ENCODE data around the gene MEGF11. TPM values are rescaled to one million over a fixed set of nuclear protein-coding genes. Genes with fewer than 3 reads are reported as not detected.

MEGF11 gene
- total RNA-seq, 1 experiment from 2014 or later: 0.09 TPM

DNA sequence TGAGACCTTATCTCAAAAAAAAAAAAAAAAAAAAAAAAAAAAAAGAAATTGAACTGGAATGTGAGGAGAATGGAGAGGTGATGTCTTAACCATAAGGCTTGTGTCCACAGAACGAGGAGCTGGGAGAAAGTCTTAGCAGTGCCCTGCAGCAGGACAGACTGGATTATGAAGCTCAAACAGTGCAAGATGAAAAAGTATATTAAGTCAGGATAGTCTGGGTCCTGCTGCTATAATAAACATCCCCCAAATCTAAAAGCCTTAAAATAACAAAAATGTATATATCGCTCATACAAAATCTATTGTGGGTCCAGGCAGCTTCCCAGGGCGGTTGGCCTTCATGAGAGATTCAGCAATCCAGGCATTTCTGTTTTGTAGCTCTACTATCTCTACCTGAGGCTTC, 208.7 kb downstream of the MEGF11 start:
- no TSS peak for BruUV-seq (replicated peaks)
- Mint-ChIP-seq H3K36me3 (ENCODE audit: insufficient read depth, unreplicated experiment) (peaks cover 4% of the 10 kb centered on the region), H3K27me3 (ENCODE audit: insufficient read depth, unreplicated experiment) (peaks cover 24% of the 10 kb centered on the region), H3K4me1 (ENCODE audit: insufficient read depth, unreplicated experiment) (no peaks in the 10 kb centered on the region), H3K9me3 (ENCODE audit: unreplicated experiment) (no peaks in the 10 kb centered on the region), H3K4me3 (ENCODE audit: unreplicated experiment) (no peak overlapping the region), H3K27ac (ENCODE audit: low read depth, unreplicated experiment) (no peak overlapping the region)
- TF ChIP-seq, protein P1, sequence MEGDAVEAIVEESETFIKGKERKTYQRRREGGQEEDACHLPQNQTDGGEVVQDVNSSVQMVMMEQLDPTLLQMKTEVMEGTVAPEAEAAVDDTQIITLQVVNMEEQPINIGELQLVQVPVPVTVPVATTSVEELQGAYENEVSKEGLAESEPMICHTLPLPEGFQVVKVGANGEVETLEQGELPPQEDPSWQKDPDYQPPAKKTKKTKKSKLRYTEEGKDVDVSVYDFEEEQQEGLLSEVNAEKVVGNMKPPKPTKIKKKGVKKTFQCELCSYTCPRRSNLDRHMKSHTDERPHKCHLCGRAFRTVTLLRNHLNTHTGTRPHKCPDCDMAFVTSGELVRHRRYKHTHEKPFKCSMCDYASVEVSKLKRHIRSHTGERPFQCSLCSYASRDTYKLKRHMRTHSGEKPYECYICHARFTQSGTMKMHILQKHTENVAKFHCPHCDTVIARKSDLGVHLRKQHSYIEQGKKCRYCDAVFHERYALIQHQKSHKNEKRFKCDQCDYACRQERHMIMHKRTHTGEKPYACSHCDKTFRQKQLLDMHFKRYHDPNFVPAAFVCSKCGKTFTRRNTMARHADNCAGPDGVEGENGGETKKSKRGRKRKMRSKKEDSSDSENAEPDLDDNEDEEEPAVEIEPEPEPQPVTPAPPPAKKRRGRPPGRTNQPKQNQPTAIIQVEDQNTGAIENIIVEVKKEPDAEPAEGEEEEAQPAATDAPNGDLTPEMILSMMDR (IDR thresholded peaks at IDR 0.05; ENCODE audit: unreplicated experiment): no peak
- POLR2A ChIA-PET: no interaction called here
- no peak for DNase-seq (ENCODE audit: unreplicated experiment)
- CTCF ChIA-PET: no interaction called here
- intact Hi-C loops (cut with micrococcal nuclease): no loop called here

GRCh38 chr15:66043264-66043663, 210.3 kb downstream of the MEGF11 start:
- no peak for DNase-seq (ENCODE audit: unreplicated experiment)
- Mint-ChIP-seq H3K4me1 (ENCODE audit: insufficient read depth, unreplicated experiment) (peaks cover 6% of the 10 kb centered on the region), H3K27ac (ENCODE audit: low read depth, unreplicated experiment) (no peak overlapping the region), H3K4me3 (ENCODE audit: unreplicated experiment) (no peak overlapping the region), H3K9me3 (ENCODE audit: unreplicated experiment) (no peaks in the 10 kb centered on the region), H3K36me3 (ENCODE audit: insufficient read depth, unreplicated experiment) (peaks cover 4% of the 10 kb centered on the region), H3K27me3 (ENCODE audit: insufficient read depth, unreplicated experiment) (peaks cover 38% of the 10 kb centered on the region)
- BruUV-seq (replicated peaks): no TSS peak
- TF ChIP-seq, protein P1 (IDR thresholded peaks at IDR 0.05; ENCODE audit: unreplicated experiment): no peak
- ChIA-PET CTCF (interaction anchor here (0.6 kb wide), 1 partner anchor 1030 kb away, joined by 3 read pairs; no protein-coding TSS in a partner anchor), POLR2A (no interaction called here)
- intact Hi-C loops (cut with micrococcal nuclease): no loop called here

GRCh38 chr15:66042624-66043023, 210.9 kb downstream of the MEGF11 start:
- no TSS peak for BruUV-seq (replicated peaks)
- TF ChIP-seq, protein P1 (IDR thresholded peaks at IDR 0.05; ENCODE audit: unreplicated experiment): no peak
- H3K27ac Mint-ChIP-seq (ENCODE audit: low read depth, unreplicated experiment): no peak overlapping the region
- ChIA-PET POLR2A (no interaction called here), CTCF (interaction anchor here (0.6 kb wide), 1 partner anchor 105 kb away, joined by 4 read pairs; no protein-coding TSS in a partner anchor)
- H3K4me3 Mint-ChIP-seq (ENCODE audit: unreplicated experiment): no peak overlapping the region
- DNase-seq (ENCODE audit: unreplicated experiment): no peak
- peaks cover 4% of the 10 kb centered on the region for H3K36me3 Mint-ChIP-seq (ENCODE audit: insufficient read depth, unreplicated experiment)
- peaks cover 44% of the 10 kb centered on the region for H3K27me3 Mint-ChIP-seq (ENCODE audit: insufficient read depth, unreplicated experiment)
- no peaks in the 10 kb centered on the region for H3K9me3 Mint-ChIP-seq (ENCODE audit: unreplicated experiment)
- peaks cover 6% of the 10 kb centered on the region for H3K4me1 Mint-ChIP-seq (ENCODE audit: insufficient read depth, unreplicated experiment)
- intact Hi-C loops (cut with micrococcal nuclease): no loop called here

DNA sequence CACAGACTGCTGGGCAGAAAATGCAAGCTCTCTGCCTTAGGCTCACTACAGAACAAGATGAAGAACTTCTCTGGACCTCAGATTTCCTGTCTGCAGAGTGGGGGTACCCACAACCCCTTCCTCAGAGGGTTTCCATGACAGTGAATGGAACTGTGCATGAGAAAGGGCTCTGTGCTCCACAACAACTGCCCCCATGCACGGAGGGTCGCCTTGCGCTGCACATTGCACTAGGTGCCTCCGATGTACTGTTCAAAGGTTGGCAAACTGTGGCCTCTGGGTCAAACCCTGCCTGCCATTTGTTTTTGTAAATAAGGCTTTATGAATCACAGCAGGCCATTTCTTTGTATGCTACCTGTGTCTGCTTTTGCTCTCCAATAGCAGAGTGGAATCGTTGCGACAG, 212.3 kb downstream of the MEGF11 start:
- no peak for DNase-seq (ENCODE audit: unreplicated experiment)
- no peaks in the 10 kb centered on the region for H3K9me3 Mint-ChIP-seq (ENCODE audit: unreplicated experiment)
- H3K4me1 Mint-ChIP-seq (ENCODE audit: insufficient read depth, unreplicated experiment): peaks cover 6% of the 10 kb centered on the region
- intact Hi-C loops (cut with micrococcal nuclease): no loop called here
- BruUV-seq (replicated peaks): no TSS peak
- CTCF ChIA-PET: no interaction called here
- H3K27me3 Mint-ChIP-seq (ENCODE audit: insufficient read depth, unreplicated experiment): peaks cover 47% of the 10 kb centered on the region
- POLR2A ChIA-PET: no interaction called here
- no peak overlapping the region for H3K4me3 Mint-ChIP-seq (ENCODE audit: unreplicated experiment)
- H3K27ac Mint-ChIP-seq (ENCODE audit: low read depth, unreplicated experiment): no peak overlapping the region
- H3K36me3 Mint-ChIP-seq (ENCODE audit: insufficient read depth, unreplicated experiment): peaks cover 4% of the 10 kb centered on the region
- TF ChIP-seq, protein P1 (IDR thresholded peaks at IDR 0.05; ENCODE audit: unreplicated experiment): no peak
